Neural cell (in vitro differentiated cells): ENCODE measurements around the gene ELP5. TPM values are rescaled to one million over a fixed set of nuclear protein-coding genes. Genes with fewer than 3 reads are reported as not detected.

Experiments used
- H2AFZ ChIP-seq: fragments of 200-600, 300-800 bp; sonication (generic), shearing (Covaris generic); 2 replicates; pipeline ENCODE4 v1.6.0; 2014; ENCODE audit warnings: low read depth, mild to moderate bottlenecking, antibody characterized with exemption, low read length, moderate library complexity
- H3F3A ChIP-seq: fragments of 200-600 bp; shearing (Covaris generic); 2 replicates; pipeline ENCODE4 v1.6.1; 2016; ENCODE audit warnings: mild to moderate bottlenecking, moderate library complexity, mixed read lengths, antibody characterized with exemption, low read length; ENCODE audit not compliant: insufficient read depth, poor library complexity, severe bottlenecking
- H3K27ac ChIP-seq: fragments of 200-600, 300-800 bp; sonication (generic), shearing (Covaris generic); 2 replicates; pipeline ENCODE4 v1.5.1; 2014; ENCODE audit warnings: mild to moderate bottlenecking, low read length, moderate library complexity
- H3K27me3 ChIP-seq: fragments of 300-800, 200-600 bp; sonication (generic), shearing (Covaris generic); 2 replicates; pipeline ENCODE4 v1.6.0; 2014; ENCODE audit warnings: mild to moderate bottlenecking, low read depth, low read length, moderate library complexity; ENCODE audit not compliant: insufficient read depth
- H3K36me3 ChIP-seq: fragments of 300-800, 200-600 bp; sonication (generic), shearing (Covaris generic); 2 replicates; pipeline ENCODE4 v1.5.1; 2014; ENCODE audit warnings: mild to moderate bottlenecking, antibody characterized with exemption, low read length, moderate library complexity; ENCODE audit not compliant: insufficient read depth
- H3K4me2 ChIP-seq: fragments of 300-800, 200-600 bp; sonication (generic), shearing (Covaris generic); 2 replicates; pipeline ENCODE4 v1.6.0; 2014; ENCODE audit warnings: mild to moderate bottlenecking, low read length
- H3K4me3 ChIP-seq: fragments of 300-800, 200-600 bp; sonication (generic), shearing (Covaris generic); 2 replicates; pipeline ENCODE4 v1.5.1; 2014; ENCODE audit warnings: mild to moderate bottlenecking, low read length, moderate library complexity
- H3K79me2 ChIP-seq: fragments of 200-600 bp; shearing (Covaris generic); replicated peaks from 2 replicates; pipeline ENCODE4 v1.6.0; 2014; ENCODE audit warnings: mild to moderate bottlenecking, low read length, moderate library complexity; ENCODE audit not compliant: insufficient read depth
- H3K9ac ChIP-seq: fragments of 300-800, 200-600 bp; sonication (generic), shearing (Covaris generic); 2 replicates; pipeline ENCODE4 v1.6.1; 2016; ENCODE audit warnings: mild to moderate bottlenecking, low read length, mixed read lengths
- H3K9me2 ChIP-seq: fragments of 200-600 bp; shearing (Covaris generic); 2 replicates; pipeline ENCODE4 v1.6.1; 2016; ENCODE audit warnings: mild to moderate bottlenecking, low read length, mixed read lengths; ENCODE audit not compliant: insufficient read depth
- H3K9me3 ChIP-seq: fragments of 200-600, 300-800 bp; sonication (generic), shearing (Covaris generic); 2 replicates; pipeline ENCODE4 v1.6.1; 2016; ENCODE audit warnings: mild to moderate bottlenecking, mixed run types, low read length, moderate library complexity, mixed read lengths
- H4K20me1 ChIP-seq: fragments of 200-600 bp; shearing (Covaris generic); 2 replicates; pipeline ENCODE4 v1.6.1; 2016; ENCODE audit warnings: mild to moderate bottlenecking, mixed run types; ENCODE audit not compliant: insufficient read depth
- CTCF ChIP-seq: fragments of 450-650 bp; IDR thresholded peaks from 2 replicates; pipeline ENCODE4 v1.5.1; 2014; ENCODE audit warnings: antibody characterized with exemption, mild to moderate bottlenecking, moderate library complexity; ENCODE audit not compliant: poor library complexity, severe bottlenecking
- EP300 ChIP-seq: fragments of 450-650 bp; conservative IDR thresholded peaks from 2 replicates; pipeline ENCODE4 v1.6.1; 2014; ENCODE audit warnings: antibody characterized with exemption, mild to moderate bottlenecking, moderate library complexity; ENCODE audit not compliant: poor library complexity, severe bottlenecking
- EZH2 ChIP-seq: fragments of 200-600, 300-800 bp; shearing (Covaris generic), sonication (generic); IDR thresholded peaks from 2 replicates; pipeline ENCODE4 v1.6.1; 2014; ENCODE audit warnings: antibody characterized with exemption, low read length, borderline replicate concordance, mild to moderate bottlenecking; ENCODE audit not compliant: insufficient read depth, poor library complexity, severe bottlenecking
- MXI1 ChIP-seq: fragments of 450-650 bp; conservative IDR thresholded peaks from 2 replicates; pipeline ENCODE4 v1.6.1; 2014; ENCODE audit warnings: antibody characterized with exemption, mild to moderate bottlenecking; ENCODE audit not compliant: poor library complexity, severe bottlenecking
- POLR2AphosphoS5 ChIP-seq: IDR thresholded peaks from 2 replicates; pipeline ENCODE4 v1.6.1; 2012
- RAD21 ChIP-seq: fragments of 450-650 bp; conservative IDR thresholded peaks from 2 replicates; pipeline ENCODE4 v1.6.1; 2014; ENCODE audit warnings: antibody characterized with exemption, mild to moderate bottlenecking, moderate library complexity
- REST ChIP-seq: IDR thresholded peaks from 2 replicates; pipeline ENCODE4 v1.6.1; 2012; ENCODE audit warnings: borderline replicate concordance
- SMC3 ChIP-seq: fragments of 450-650 bp; conservative IDR thresholded peaks from 2 replicates; pipeline ENCODE4 v1.6.1; 2014; ENCODE audit warnings: antibody characterized with exemption, mild to moderate bottlenecking, moderate library complexity; ENCODE audit not compliant: poor library complexity
- TAF1 ChIP-seq: IDR thresholded peaks from 2 replicates; pipeline ENCODE4 v1.6.1; 2012; ENCODE audit warnings: low read depth
- polyA plus RNA-seq: library from polyadenylated mRNA; depleted of rRNA; stranded (reverse); fragments of >200 nt; gene quantifications from 2 replicates; pipeline ENCODE4 v1.2.3, GENCODE V29; 2014

ELP5 gene
- polyA plus RNA-seq, 1 donor from 2014 or later: 82.7 TPM

- Histone ChIP-seq H3K9me2 (no peaks in the 10 kb centered on the region), H3K9me3 (no peaks in the 10 kb centered on the region), H3K36me3 (no peaks in the 10 kb centered on the region), H4K20me1 (no peaks in the 10 kb centered on the region), H3K79me2 (peaks cover 43% of the 10 kb centered on the region), H3F3A (no peaks in the 10 kb centered on the region), H3K4me2 (peak overlapping the region; percentile 95), H3K4me3 (peak overlapping the region; percentile 75), H3K27me3 (no peaks in the 10 kb centered on the region), H2AFZ (peak overlapping the region; percentile 46), H3K9ac (peak overlapping the region; percentile 87), H3K27ac (peak overlapping the region; percentile 96)
- TF ChIP-seq POLR2AphosphoS5 (no peak), EP300 (no peak), MXI1 (no peak), TAF1 (no peak), RAD21 (no peak), REST (no peak), EZH2 (no peak), CTCF (no peak), SMC3 (no peak)
Measured at GRCh38 chr17:7205561-7205960, 46.5 kb upstream of the ELP5 start.

- Histone ChIP-seq H3K9me3 (no peaks in the 10 kb centered on the region), H3K27me3 (no peaks in the 10 kb centered on the region), H4K20me1 (no peaks in the 10 kb centered on the region), H3K27ac (peak overlapping the region; percentile 96), H3K9me2 (no peaks in the 10 kb centered on the region), H2AFZ (no peak overlapping the region), H3K36me3 (no peaks in the 10 kb centered on the region), H3K9ac (peak overlapping the region; percentile 38), H3K4me3 (peak overlapping the region; percentile 13), H3K4me2 (no peak overlapping the region), H3F3A (no peaks in the 10 kb centered on the region), H3K79me2 (peaks cover 53% of the 10 kb centered on the region)
- TF ChIP-seq CTCF (no peak), REST (no peak), POLR2AphosphoS5 (no peak), EZH2 (no peak), MXI1 (no peak), RAD21 (no peak), SMC3 (no peak), TAF1 (no peak), EP300 (no peak)
Measured at GRCh38 chr17:7207120-7208001, 44.7 kb upstream of the ELP5 start.
